ENCODE measurements around the gene LDLRAP1. TPM values are rescaled to one million over a fixed set of nuclear protein-coding genes. Genes with fewer than 3 reads are reported as not detected.

The LDLRAP1 gene
- total and polyA plus RNA-seq, 9 of the 15 experiments (the other 6 are each of a cell fraction or from before 2014, with no cell fraction given), result 0.56 to 29.6 (median 16.2) TPM

DNA sequence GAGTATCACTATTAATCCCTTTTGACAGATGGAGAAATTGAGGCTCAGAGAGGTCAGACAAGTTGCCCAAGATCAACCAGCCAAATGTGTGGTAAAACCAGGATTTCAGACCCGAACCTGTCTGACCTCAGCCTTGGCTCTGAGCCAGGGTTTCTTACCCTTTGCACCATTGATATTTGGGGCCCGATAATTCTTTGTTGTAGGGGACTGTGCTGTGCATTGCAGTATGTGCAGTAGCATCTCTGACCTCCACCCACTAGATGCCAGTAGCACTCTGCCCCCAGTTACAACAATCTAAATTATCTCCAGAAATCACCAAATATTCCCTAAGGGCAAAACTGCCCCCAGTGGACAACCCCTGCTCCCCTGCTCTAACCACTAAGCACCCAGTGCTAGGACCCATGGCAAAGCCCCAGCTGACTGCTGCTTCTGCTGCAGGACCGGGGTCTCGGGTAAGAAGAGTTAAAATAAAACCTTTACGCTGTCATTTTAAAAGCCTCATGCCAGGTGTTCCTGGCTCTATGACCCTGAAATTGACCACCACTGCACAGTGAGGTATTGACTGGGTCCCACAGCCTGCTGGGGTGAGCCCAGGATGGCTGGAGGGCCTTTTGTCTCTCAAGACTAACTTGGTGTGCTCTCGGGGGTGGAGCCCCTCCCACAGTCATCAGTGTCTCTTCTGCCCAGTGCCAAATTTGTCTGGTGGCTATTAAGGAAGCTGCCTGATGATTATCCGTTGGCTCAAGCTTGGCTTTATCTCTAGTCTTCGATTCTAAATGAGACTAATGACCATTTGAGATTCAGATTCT lies 67.6 kb downstream of the LDLRAP1 start:
- ATAC-seq (no peak), FAIRE-seq (no peak), DNase-seq (ENCODE audit: extremely low read depth in 1 of 4, low spot score in 3 of 4) (peak in 1 of 4 experiments; percentile 26)
- no peak overlapping the region for H3K9ac ChIP-seq (ENCODE audit: insufficient read depth in 1 of 2, low read depth in 2 of 2, low read length in 2 of 2)
- H3K79me2 ChIP-seq (ENCODE audit: control insufficient read depth, insufficient read depth, low read length), result no peaks in the 10 kb centered on the region
- no peak overlapping the region for H2AFZ ChIP-seq (ENCODE audit: low read depth, low read length)
- intact Hi-C loops (cut with micrococcal nuclease), result no loop called here
- H3K36me3 ChIP-seq (ENCODE audit: control insufficient read depth, insufficient read depth, low read length), result no peaks in the 10 kb centered on the region
- H3K9me3 ChIP-seq (replicated peaks; ENCODE audit: control insufficient read depth, insufficient read depth, low read depth, low read length), result no peaks in the 10 kb centered on the region
- H3K27ac ChIP-seq (ENCODE audit: extremely low read depth, low read depth, low read length), result no peak overlapping the region
- ChIA-PET CTCF (ENCODE audit: low intra/inter-chr PET ratio) (interaction anchor here (3.1 kb wide), 1 partner anchor 186 kb away, joined by 15 read pairs; no protein-coding TSS in a partner anchor), POLR2A (no interaction called here)
- H3K4me1 ChIP-seq (replicated peaks in 1 of 2; ENCODE audit: control insufficient read depth in 2 of 2, insufficient read depth in 2 of 2, low read length in 2 of 2), result peaks cover 2 to 9% of the 10 kb centered on the region in 2 experiments; a peak in 3 of 5 replicates
- no peaks in the 10 kb centered on the region for H3K9me1 ChIP-seq (ENCODE audit: control insufficient read depth, insufficient read depth, low read length)
- no peak overlapping the region for H3K4me3 ChIP-seq
- no TSS peak for BruUV-seq (replicated peaks)
- in situ Hi-C loops (cut with MboI), result loop anchor here (5.0 to 10.0 kb wide), 2 partner anchors 186 to 394 kb away; no protein-coding TSS in a partner anchor
- no peaks in the 10 kb centered on the region for H4K20me1 ChIP-seq (replicated peaks; ENCODE audit: control insufficient read depth, insufficient read depth, low read length)
- H3K4me2 ChIP-seq (ENCODE audit: insufficient read depth, low read length), result no peak overlapping the region
- WGBS (ENCODE audit: insufficient coverage, low coverage, missing lambda C conversion rate), result 2% methylated on average over 8 of the region's 8 CpGs
- peaks cover 20 to 46% of the 10 kb centered on the region in 2 experiments for H3K27me3 ChIP-seq (ENCODE audit: control insufficient read depth in 2 of 2, insufficient read depth in 2 of 2, low read length in 2 of 2)
- TF ChIP-seq RAD21 (CRISPR knock-in tag; conservative IDR thresholded peaks at IDR 0.05 in 1 of 2, IDR thresholded peaks at IDR 0.05 in 1 of 2) (peak in 1 of 2 experiments; percentile 41; a peak in 2 of 4 replicates), NFIC (IDR thresholded peaks at IDR 0.05) (peak; percentile 94), NFIX (CRISPR knock-in tag; IDR thresholded peaks at IDR 0.05; ENCODE audit: low read depth) (peak; percentile 54), ESRRA (IDR thresholded peaks at IDR 0.05; ENCODE audit: borderline replicate concordance, low read depth) (peak; percentile 67; the same call in 1 of the 2 replicates), RBM25 (IDR thresholded peaks at IDR 0.05; ENCODE audit: low read depth, low read length, severe bottlenecking) (peak; percentile 13), POLR3G (IDR thresholded peaks at IDR 0.05; ENCODE audit: extremely low read depth, insufficient read length, insufficient replicate concordance) (no peak), ZNF76 (CRISPR knock-in tag; IDR thresholded peaks at IDR 0.05; ENCODE audit: borderline replicate concordance) (no peak), ZFP36 (IDR thresholded peaks at IDR 0.05; ENCODE audit: low read depth, low read length, partially characterized antibody) (peak; percentile 14), HDAC2 (IDR thresholded peaks at IDR 0.05) (no peak)
- TF ChIP-seq, protein P1, sequence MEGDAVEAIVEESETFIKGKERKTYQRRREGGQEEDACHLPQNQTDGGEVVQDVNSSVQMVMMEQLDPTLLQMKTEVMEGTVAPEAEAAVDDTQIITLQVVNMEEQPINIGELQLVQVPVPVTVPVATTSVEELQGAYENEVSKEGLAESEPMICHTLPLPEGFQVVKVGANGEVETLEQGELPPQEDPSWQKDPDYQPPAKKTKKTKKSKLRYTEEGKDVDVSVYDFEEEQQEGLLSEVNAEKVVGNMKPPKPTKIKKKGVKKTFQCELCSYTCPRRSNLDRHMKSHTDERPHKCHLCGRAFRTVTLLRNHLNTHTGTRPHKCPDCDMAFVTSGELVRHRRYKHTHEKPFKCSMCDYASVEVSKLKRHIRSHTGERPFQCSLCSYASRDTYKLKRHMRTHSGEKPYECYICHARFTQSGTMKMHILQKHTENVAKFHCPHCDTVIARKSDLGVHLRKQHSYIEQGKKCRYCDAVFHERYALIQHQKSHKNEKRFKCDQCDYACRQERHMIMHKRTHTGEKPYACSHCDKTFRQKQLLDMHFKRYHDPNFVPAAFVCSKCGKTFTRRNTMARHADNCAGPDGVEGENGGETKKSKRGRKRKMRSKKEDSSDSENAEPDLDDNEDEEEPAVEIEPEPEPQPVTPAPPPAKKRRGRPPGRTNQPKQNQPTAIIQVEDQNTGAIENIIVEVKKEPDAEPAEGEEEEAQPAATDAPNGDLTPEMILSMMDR (IDR thresholded peaks at IDR 0.05 in 2 of 3, conservative IDR thresholded peaks at IDR 0.05 in 1 of 3; ENCODE audit: insufficient read depth in 2 of 3, low read depth in 1 of 3, low read length in 3 of 3), result peak; percentile 31 to 44 (median 33); a peak in 4 of 6 replicates
- TF ChIP-seq, protein P2, sequence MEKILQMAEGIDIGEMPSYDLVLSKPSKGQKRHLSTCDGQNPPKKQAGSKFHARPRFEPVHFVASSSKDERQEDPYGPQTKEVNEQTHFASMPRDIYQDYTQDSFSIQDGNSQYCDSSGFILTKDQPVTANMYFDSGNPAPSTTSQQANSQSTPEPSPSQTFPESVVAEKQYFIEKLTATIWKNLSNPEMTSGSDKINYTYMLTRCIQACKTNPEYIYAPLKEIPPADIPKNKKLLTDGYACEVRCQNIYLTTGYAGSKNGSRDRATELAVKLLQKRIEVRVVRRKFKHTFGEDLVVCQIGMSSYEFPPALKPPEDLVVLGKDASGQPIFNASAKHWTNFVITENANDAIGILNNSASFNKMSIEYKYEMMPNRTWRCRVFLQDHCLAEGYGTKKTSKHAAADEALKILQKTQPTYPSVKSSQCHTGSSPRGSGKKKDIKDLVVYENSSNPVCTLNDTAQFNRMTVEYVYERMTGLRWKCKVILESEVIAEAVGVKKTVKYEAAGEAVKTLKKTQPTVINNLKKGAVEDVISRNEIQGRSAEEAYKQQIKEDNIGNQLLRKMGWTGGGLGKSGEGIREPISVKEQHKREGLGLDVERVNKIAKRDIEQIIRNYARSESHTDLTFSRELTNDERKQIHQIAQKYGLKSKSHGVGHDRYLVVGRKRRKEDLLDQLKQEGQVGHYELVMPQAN (IDR thresholded peaks at IDR 0.05; ENCODE audit: borderline replicate concordance), result no peak
- TF ChIP-seq, protein P3, sequence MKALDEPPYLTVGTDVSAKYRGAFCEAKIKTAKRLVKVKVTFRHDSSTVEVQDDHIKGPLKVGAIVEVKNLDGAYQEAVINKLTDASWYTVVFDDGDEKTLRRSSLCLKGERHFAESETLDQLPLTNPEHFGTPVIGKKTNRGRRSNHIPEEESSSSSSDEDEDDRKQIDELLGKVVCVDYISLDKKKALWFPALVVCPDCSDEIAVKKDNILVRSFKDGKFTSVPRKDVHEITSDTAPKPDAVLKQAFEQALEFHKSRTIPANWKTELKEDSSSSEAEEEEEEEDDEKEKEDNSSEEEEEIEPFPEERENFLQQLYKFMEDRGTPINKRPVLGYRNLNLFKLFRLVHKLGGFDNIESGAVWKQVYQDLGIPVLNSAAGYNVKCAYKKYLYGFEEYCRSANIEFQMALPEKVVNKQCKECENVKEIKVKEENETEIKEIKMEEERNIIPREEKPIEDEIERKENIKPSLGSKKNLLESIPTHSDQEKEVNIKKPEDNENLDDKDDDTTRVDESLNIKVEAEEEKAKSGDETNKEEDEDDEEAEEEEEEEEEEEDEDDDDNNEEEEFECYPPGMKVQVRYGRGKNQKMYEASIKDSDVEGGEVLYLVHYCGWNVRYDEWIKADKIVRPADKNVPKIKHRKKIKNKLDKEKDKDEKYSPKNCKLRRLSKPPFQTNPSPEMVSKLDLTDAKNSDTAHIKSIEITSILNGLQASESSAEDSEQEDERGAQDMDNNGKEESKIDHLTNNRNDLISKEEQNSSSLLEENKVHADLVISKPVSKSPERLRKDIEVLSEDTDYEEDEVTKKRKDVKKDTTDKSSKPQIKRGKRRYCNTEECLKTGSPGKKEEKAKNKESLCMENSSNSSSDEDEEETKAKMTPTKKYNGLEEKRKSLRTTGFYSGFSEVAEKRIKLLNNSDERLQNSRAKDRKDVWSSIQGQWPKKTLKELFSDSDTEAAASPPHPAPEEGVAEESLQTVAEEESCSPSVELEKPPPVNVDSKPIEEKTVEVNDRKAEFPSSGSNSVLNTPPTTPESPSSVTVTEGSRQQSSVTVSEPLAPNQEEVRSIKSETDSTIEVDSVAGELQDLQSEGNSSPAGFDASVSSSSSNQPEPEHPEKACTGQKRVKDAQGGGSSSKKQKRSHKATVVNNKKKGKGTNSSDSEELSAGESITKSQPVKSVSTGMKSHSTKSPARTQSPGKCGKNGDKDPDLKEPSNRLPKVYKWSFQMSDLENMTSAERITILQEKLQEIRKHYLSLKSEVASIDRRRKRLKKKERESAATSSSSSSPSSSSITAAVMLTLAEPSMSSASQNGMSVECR (CRISPR knock-in tag; IDR thresholded peaks at IDR 0.05), result peak; percentile 42; the same call in 1 of the 2 replicates

Measured in K562 (cell line).